Measurements from ENCODE around the gene PITPNM3.

GRCh38 chr17:6430769-6431168 is 125.6 kb downstream of the PITPNM3 start:
- TF ChIP-seq CTCF (conservative IDR thresholded peaks at IDR 0.05; ENCODE audit: low read depth, low read length), result peak; percentile 48; the same call in 1 of the 2 replicates
- TF ChIP-seq EZH2 (IDR thresholded peaks at IDR 0.05; ENCODE audit: borderline replicate concordance, low read depth, low read length, poor library complexity, severe bottlenecking), result no peak

Measured in A673 (cell line).